ENCODE measurements around the gene S100Z. TPM values are rescaled to one million over a fixed set of nuclear protein-coding genes. Genes with fewer than 3 reads are reported as not detected.
A peak's percentile ranks its signal among the peaks of the same experiment; 100 is the strongest.

The S100Z gene
- total RNA-seq, 1 donor from 2014 or later = 0.38 TPM

- H3K9me3 Mint-ChIP-seq (ENCODE audit: unreplicated experiment) = no peaks in the 10 kb centered on the region
These were observed 43.9 kb upstream of the S100Z start for GRCh38 chr5:76805821-76806505.

GRCh38 chr5:76807296-76807695, 42.5 kb upstream of the S100Z start:
- no peak overlapping the region for H3K4me3 Mint-ChIP-seq (ENCODE audit: unreplicated experiment)
- H3K27ac Mint-ChIP-seq (ENCODE audit: unreplicated experiment) = peak overlapping the region; percentile 65
- DNase-seq (ENCODE audit: low spot score) = no peak
- peaks cover 39% of the 10 kb centered on the region for H3K4me1 Mint-ChIP-seq (ENCODE audit: unreplicated experiment)
- no peaks in the 10 kb centered on the region for H3K9me3 Mint-ChIP-seq (ENCODE audit: unreplicated experiment)
- peaks cover 7% of the 10 kb centered on the region for H3K36me3 Mint-ChIP-seq (ENCODE audit: low read depth, unreplicated experiment)
- TF ChIP-seq CTCF (IDR thresholded peaks at IDR 0.05; ENCODE audit: unreplicated experiment) = no peak
- H3K27me3 Mint-ChIP-seq (ENCODE audit: unreplicated experiment) = peaks cover 1% of the 10 kb centered on the region

More at GRCh38 chr5:76805821-76806505, 43.9 kb upstream of the S100Z start:
- Mint-ChIP-seq H3K27ac (ENCODE audit: unreplicated experiment) (no peak overlapping the region), H3K4me3 (ENCODE audit: unreplicated experiment) (no peak overlapping the region), H3K27me3 (ENCODE audit: unreplicated experiment) (peaks cover 4% of the 10 kb centered on the region), H3K4me1 (ENCODE audit: unreplicated experiment) (peaks cover 49% of the 10 kb centered on the region), H3K36me3 (ENCODE audit: low read depth, unreplicated experiment) (peaks cover 4% of the 10 kb centered on the region)
- no peak for DNase-seq (ENCODE audit: low spot score)
- TF ChIP-seq CTCF (IDR thresholded peaks at IDR 0.05; ENCODE audit: unreplicated experiment) = no peak

- peaks cover 1% of the 10 kb centered on the region for H3K27me3 Mint-ChIP-seq (ENCODE audit: unreplicated experiment)
- DNase-seq (ENCODE audit: low spot score) = no peak
- peaks cover 7% of the 10 kb centered on the region for H3K36me3 Mint-ChIP-seq (ENCODE audit: low read depth, unreplicated experiment)
- H3K4me3 Mint-ChIP-seq (ENCODE audit: unreplicated experiment) = peak overlapping the region; percentile 19
- peak overlapping the region; percentile 65 for H3K27ac Mint-ChIP-seq (ENCODE audit: unreplicated experiment)
- peaks cover 39% of the 10 kb centered on the region for H3K4me1 Mint-ChIP-seq (ENCODE audit: unreplicated experiment)
- TF ChIP-seq CTCF (IDR thresholded peaks at IDR 0.05; ENCODE audit: unreplicated experiment) = no peak
- H3K9me3 Mint-ChIP-seq (ENCODE audit: unreplicated experiment) = no peaks in the 10 kb centered on the region
These were observed 41.6 kb upstream of the S100Z start for GRCh38 chr5:76808141-76808691.

- peaks cover 41% of the 10 kb centered on the region for H3K4me1 Mint-ChIP-seq (ENCODE audit: unreplicated experiment)
- peaks cover 1% of the 10 kb centered on the region for H3K27me3 Mint-ChIP-seq (ENCODE audit: unreplicated experiment)
- DNase-seq (ENCODE audit: low spot score) = no peak
- no peak overlapping the region for H3K4me3 Mint-ChIP-seq (ENCODE audit: unreplicated experiment)
- H3K27ac Mint-ChIP-seq (ENCODE audit: unreplicated experiment) = no peak overlapping the region
- H3K9me3 Mint-ChIP-seq (ENCODE audit: unreplicated experiment) = no peaks in the 10 kb centered on the region
- no peak for TF ChIP-seq CTCF (IDR thresholded peaks at IDR 0.05; ENCODE audit: unreplicated experiment)
- peaks cover 7% of the 10 kb centered on the region for H3K36me3 Mint-ChIP-seq (ENCODE audit: low read depth, unreplicated experiment)
These were observed 40.7 kb upstream of the S100Z start for GRCh38 chr5:76809141-76809540.

- H3K4me1 Mint-ChIP-seq (ENCODE audit: unreplicated experiment) = peaks cover 43% of the 10 kb centered on the region
- no peaks in the 10 kb centered on the region for H3K9me3 Mint-ChIP-seq (ENCODE audit: unreplicated experiment)
- no peaks in the 10 kb centered on the region for H3K27me3 Mint-ChIP-seq (ENCODE audit: unreplicated experiment)
- H3K27ac Mint-ChIP-seq (ENCODE audit: unreplicated experiment) = no peak overlapping the region
- DNase-seq (ENCODE audit: low spot score) = no peak
- no peak overlapping the region for H3K4me3 Mint-ChIP-seq (ENCODE audit: unreplicated experiment)
- H3K36me3 Mint-ChIP-seq (ENCODE audit: low read depth, unreplicated experiment) = peaks cover 7% of the 10 kb centered on the region
- no peak for TF ChIP-seq CTCF (IDR thresholded peaks at IDR 0.05; ENCODE audit: unreplicated experiment)
These were observed 39.6 kb upstream of the S100Z start for GRCh38 chr5:76810236-76810635.
